ENCODE results near the gene CEMIP. TPM values are rescaled to one million over a fixed set of nuclear protein-coding genes. Genes with fewer than 3 reads are reported as not detected.
A peak's percentile ranks its signal among the peaks of the same experiment; 100 is the strongest.

The CEMIP gene
- polyA plus RNA-seq, 1 of the 3 experiments (the other 2 are of a cell fraction): 27.8 TPM

GRCh38 chr15:80832686-80833085 is 53.5 kb downstream of the CEMIP start:
- CTCF ChIA-PET: interaction anchor here (0.7 to 1.7 kb wide), 4 partner anchors 16 to 376 kb away, joined by 3 to 4 read pairs (median 4); partner anchors contain the start of gene CEMIP
- no peaks in the 10 kb centered on the region for H3K36me3 ChIP-seq (replicated peaks in 1 of 2; ENCODE audit: control insufficient read depth in 1 of 2, insufficient read depth in 2 of 2, low read length in 1 of 2)
- POLR2A ChIA-PET: interaction anchor here (0.6 kb wide), 1 partner anchor 33 kb away, joined by 5 read pairs; no protein-coding TSS in a partner anchor

GRCh38 chr15:80834402-80834801 is 55.2 kb downstream of the CEMIP start:
- no peak for DNase-seq

More at GRCh38 chr15:80832686-80833085, 53.5 kb downstream of the CEMIP start:
- no peaks in the 10 kb centered on the region for H3K27me3 ChIP-seq (ENCODE audit: insufficient read depth)
- no peak overlapping the region; a peak in 1 of 4 replicates for H3K27ac ChIP-seq (ENCODE audit: low read depth in 2 of 2, low read length in 1 of 2)
- WGBS (ENCODE audit: low lambda C conversion rate): 28% methylated on average over 3 of the region's 3 CpGs
- peak; percentile 52; the same call in 1 of the 2 replicates for TF ChIP-seq PBX3 (IDR thresholded peaks at IDR 0.05)
- peak; percentile 60 for TF ChIP-seq GATA2 (CRISPR knock-in tag; IDR thresholded peaks at IDR 0.05)
- TF ChIP-seq NRF1 (IDR thresholded peaks at IDR 0.05; ENCODE audit: low read depth, low read length): no peak
- TF ChIP-seq TCF12 (IDR thresholded peaks at IDR 0.05): peak; percentile 71
- no peak for TF ChIP-seq EP300 (IDR thresholded peaks at IDR 0.05; ENCODE audit: borderline replicate concordance in 1 of 2, low read depth in 1 of 2, low read length in 1 of 2)
- no peaks in the 10 kb centered on the region for H3K9me3 ChIP-seq
- no peak overlapping the region for H2AFZ ChIP-seq (ENCODE audit: low read depth)
- H3F3A ChIP-seq (replicated peaks; ENCODE audit: insufficient read depth): no peaks in the 10 kb centered on the region
- H3K9me2 ChIP-seq: no peaks in the 10 kb centered on the region
- no peaks in the 10 kb centered on the region for H3K79me2 ChIP-seq (ENCODE audit: insufficient read depth)
- H3K4me1 ChIP-seq (ENCODE audit: control insufficient read depth in 1 of 2, insufficient read depth in 2 of 2, low read depth in 1 of 2, low read length in 1 of 2): peaks cover 0 to 24% of the 10 kb centered on the region in 2 experiments; a peak in 2 of 4 replicates
- H3K9ac ChIP-seq: no peak overlapping the region
- no peak overlapping the region for H3K4me3 ChIP-seq (ENCODE audit: low read depth in 2 of 2, low read length in 1 of 2)
- H3K4me2 ChIP-seq: no peak overlapping the region
- DNase-seq: peak; percentile 57
- no peaks in the 10 kb centered on the region for H4K20me1 ChIP-seq (ENCODE audit: insufficient read depth)

More at GRCh38 chr15:80834402-80834801, 55.2 kb downstream of the CEMIP start:
- H4K20me1 ChIP-seq (ENCODE audit: insufficient read depth): no peaks in the 10 kb centered on the region
- no peak overlapping the region for H3K4me3 ChIP-seq (ENCODE audit: low read depth in 2 of 2, low read length in 1 of 2)
- no peaks in the 10 kb centered on the region for H3K36me3 ChIP-seq (replicated peaks in 1 of 2; ENCODE audit: control insufficient read depth in 1 of 2, insufficient read depth in 2 of 2, low read length in 1 of 2)
- H3K4me1 ChIP-seq (ENCODE audit: control insufficient read depth in 1 of 2, insufficient read depth in 2 of 2, low read depth in 1 of 2, low read length in 1 of 2): peaks cover 0 to 24% of the 10 kb centered on the region in 2 experiments; a peak in 2 of 4 replicates
- POLR2A ChIA-PET: no interaction called here
- H3F3A ChIP-seq (replicated peaks; ENCODE audit: insufficient read depth): no peaks in the 10 kb centered on the region
- no peaks in the 10 kb centered on the region for H3K27me3 ChIP-seq (ENCODE audit: insufficient read depth)
- H3K79me2 ChIP-seq (ENCODE audit: insufficient read depth): no peaks in the 10 kb centered on the region
- TF ChIP-seq PBX3 (IDR thresholded peaks at IDR 0.05) (no peak), RAD21 (IDR thresholded peaks at IDR 0.05; ENCODE audit: low read length) (no peak), ELF1 (IDR thresholded peaks at IDR 0.05) (no peak)
- TF ChIP-seq, protein P1, sequence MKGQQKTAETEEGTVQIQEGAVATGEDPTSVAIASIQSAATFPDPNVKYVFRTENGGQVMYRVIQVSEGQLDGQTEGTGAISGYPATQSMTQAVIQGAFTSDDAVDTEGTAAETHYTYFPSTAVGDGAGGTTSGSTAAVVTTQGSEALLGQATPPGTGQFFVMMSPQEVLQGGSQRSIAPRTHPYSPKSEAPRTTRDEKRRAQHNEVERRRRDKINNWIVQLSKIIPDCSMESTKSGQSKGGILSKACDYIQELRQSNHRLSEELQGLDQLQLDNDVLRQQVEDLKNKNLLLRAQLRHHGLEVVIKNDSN (IDR thresholded peaks at IDR 0.05; ENCODE audit: borderline replicate concordance, low read depth): no peak
- no peak overlapping the region for H3K4me2 ChIP-seq
- WGBS (ENCODE audit: low lambda C conversion rate): 76% methylated on average over 2 of the region's 2 CpGs
- H3K9me3 ChIP-seq: no peaks in the 10 kb centered on the region
- CTCF ChIA-PET: interaction anchor here (1.0 to 1.3 kb wide), 2 partner anchors 18 to 136 kb away, joined by 3 to 6 read pairs; no protein-coding TSS in a partner anchor
- H3K9me2 ChIP-seq: no peaks in the 10 kb centered on the region
- no peak overlapping the region for H2AFZ ChIP-seq (ENCODE audit: low read depth)
- H3K9ac ChIP-seq: no peak overlapping the region
- H3K27ac ChIP-seq (ENCODE audit: low read depth in 2 of 2, low read length in 1 of 2): no peak overlapping the region
